ENCODE data around the gene DUSP28. TPM values are rescaled to one million over a fixed set of nuclear protein-coding genes. Genes with fewer than 3 reads are reported as not detected.

Gene DUSP28
- 5.5 to 9.2 TPM (median 7.9 TPM) in 5 replicates for total RNA-seq (2022; extraction: Qiagen RNA extraction)

GRCh38 chr2:240560084-240560479 is at the start of gene DUSP28:
DUSP28 (plus strand) TSS chr2:240560357; CDS start chr2:240560685, 328 bp downstream.

GRCh38 chr2:240557808-240558207 is 2.3 kb upstream of the DUSP28 start, which contains the start of gene ANKMY1:
ANKMY1 (minus strand) TSS chr2:240557988; CDS start chr2:240557335, 653 bp downstream.

GRCh38 chr2:240567872-240568677 is 7.9 kb downstream of the DUSP28 start, which contains the start of gene RNPEPL1:
RNPEPL1 (plus strand) TSS chr2:240568484; CDS start chr2:240568587, 103 bp downstream.

GRCh38 chr2:240586198-240586918 is 26.2 kb downstream of the DUSP28 start, which contains the start of gene CAPN10:
CAPN10 (plus strand) TSS chr2:240586734; CDS start chr2:240586912, 178 bp downstream.

Other genes with a start within 250 kb of the DUSP28 start
- 161 to 247 TPM (median 242 TPM) in 5 replicates for gene GPC1, start 124.7 kb upstream of the DUSP28 start, total RNA-seq (2022; extraction: Qiagen RNA extraction)
- 7.8 to 11.8 TPM (median 9.6 TPM) in 5 replicates for gene ANKMY1, start 2.4 kb upstream of the DUSP28 start, total RNA-seq (2022; extraction: Qiagen RNA extraction)
- 52.1 to 67.2 TPM (median 60.2 TPM) in 5 replicates for gene RNPEPL1, start 8.1 kb downstream of the DUSP28 start, total RNA-seq (2022; extraction: Qiagen RNA extraction)
- gene CAPN10, start 26.4 kb downstream of the DUSP28 start, total RNA-seq (2022; extraction: Qiagen RNA extraction), result 15.6 to 29.2 TPM (median 26.9 TPM) in 5 replicates
- gene GPR35, start 65.1 kb downstream of the DUSP28 start, total RNA-seq (2022; extraction: Qiagen RNA extraction), result 0.50 to 1.1 TPM (median 0.67 TPM) in 5 replicates
- not detected in 5 replicates for gene AQP12B, start 122.5 kb downstream of the DUSP28 start, total RNA-seq (2022; extraction: Qiagen RNA extraction)
- gene AQP12A, start 131.5 kb downstream of the DUSP28 start, total RNA-seq (2022; extraction: Qiagen RNA extraction), result not detected in 5 replicates